SU-DHL-6 (cell line): ENCODE data around the gene KCNT2.

ENCODE experiments used
- H2AFZ ChIP-seq: fragments of 200-600 bp; sonication (generic); 2 replicates; pipeline ENCODE4 v1.6.1; 2014; ENCODE audit warnings: low read depth, mild to moderate bottlenecking, moderate library complexity, mixed read lengths, antibody characterized with exemption, low read length; ENCODE audit not compliant: severe bottlenecking
- H3F3A ChIP-seq: fragments of 200-600 bp; shearing (Covaris generic); 2 replicates; pipeline ENCODE4 v1.6.0; 2016; ENCODE audit warnings: antibody characterized with exemption, mild to moderate bottlenecking; ENCODE audit not compliant: insufficient read depth
- H3K27ac ChIP-seq: fragments of 200-600 bp; sonication (generic); 2 replicates; pipeline ENCODE4 v1.5.1; 2016; ENCODE audit warnings: low read depth, mild to moderate bottlenecking, low read length, moderate library complexity, mixed read lengths
- H3K27me3 ChIP-seq: fragments of 200-600 bp; sonication (generic), shearing (Covaris generic); 2 replicates; pipeline ENCODE4 v1.6.0; 2014; ENCODE audit warnings: mild to moderate bottlenecking, low read length
- H3K36me3 ChIP-seq: fragments of 200-600 bp; sonication (generic); 2 replicates; pipeline ENCODE4 v1.6.1; 2014; ENCODE audit warnings: mild to moderate bottlenecking, low read length, mixed read lengths
- H3K4me2 ChIP-seq: fragments of 300-600, 200-600 bp; shearing (Covaris generic), sonication (generic); 2 replicates; pipeline ENCODE4 v1.6.0; 2014; ENCODE audit warnings: low read length, low read depth, mild to moderate bottlenecking; ENCODE audit not compliant: poor library complexity, severe bottlenecking
- H3K4me3 ChIP-seq: fragments of 200-600 bp; sonication (generic); 2 replicates; pipeline ENCODE4 v1.5.1; 2014; ENCODE audit warnings: antibody characterized with exemption, low read length, mild to moderate bottlenecking, mixed read lengths; ENCODE audit not compliant: insufficient read depth, poor library complexity, severe bottlenecking
- H3K79me2 ChIP-seq: fragments of 200-600 bp; sonication (generic); 2 replicates; pipeline ENCODE4 v1.6.1; 2014; ENCODE audit warnings: mild to moderate bottlenecking, low read length, moderate library complexity; ENCODE audit not compliant: insufficient read depth
- H3K9ac ChIP-seq: fragments of 200-600 bp; sonication (generic); 2 replicates; pipeline ENCODE4 v1.7.0; 2014; ENCODE audit warnings: mild to moderate bottlenecking, low read length
- H3K9me2 ChIP-seq: fragments of 200-600 bp; sonication (generic); replicated peaks from 2 replicates; pipeline ENCODE4 v1.6.1; 2014; ENCODE audit warnings: low read length; ENCODE audit not compliant: insufficient read depth
- H3K9me3 ChIP-seq: fragments of 200-600 bp; sonication (generic); 2 replicates; pipeline ENCODE4 v1.6.1; 2014; ENCODE audit warnings: low read length, mixed read lengths; ENCODE audit not compliant: insufficient read depth
- H4K20me1 ChIP-seq: fragments of 200-600 bp; sonication (generic); 2 replicates; pipeline ENCODE4 v1.6.1; 2014; ENCODE audit warnings: low read depth, mild to moderate bottlenecking, antibody characterized with exemption, low read length, moderate library complexity, mixed read lengths
- EZH2phosphoT487 ChIP-seq: fragments of 200-600 bp; sonication (generic), shearing (Covaris generic); conservative IDR thresholded peaks from 2 replicates; pipeline ENCODE4 v1.6.1; 2018; ENCODE audit warnings: mild to moderate bottlenecking, antibody characterized with exemption, low read length, moderate library complexity, mixed read lengths
- TF ChIP-seq, protein P1 (sequence below): fragments of 200-600 bp; sonication (generic); IDR thresholded peaks from one replicate; pipeline ENCODE4 v1.5.1; 2017; ENCODE audit warnings: antibody characterized with exemption, mild to moderate bottlenecking, low read length, moderate library complexity; ENCODE audit not compliant: insufficient read depth, poor library complexity, severe bottlenecking

The KCNT2 gene

DNA sequence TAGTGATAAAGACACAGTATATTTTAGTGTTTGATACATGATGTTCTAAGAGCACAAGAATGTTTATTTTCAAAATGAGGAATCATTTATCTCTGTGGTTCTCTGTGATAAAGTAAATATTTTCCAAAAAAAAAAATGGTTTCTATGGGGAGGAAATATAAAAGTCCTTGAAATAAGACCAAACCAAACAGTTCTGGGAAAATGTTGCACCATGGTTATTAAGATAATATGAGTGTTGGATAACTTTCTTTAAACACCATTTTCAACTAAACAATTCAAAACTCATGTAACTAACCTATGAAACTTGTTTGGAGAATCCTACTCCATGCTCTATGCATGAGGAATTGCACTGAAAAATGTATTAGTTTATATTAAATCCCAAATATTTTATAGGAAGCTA, 184.6 kb downstream of the KCNT2 start:
- Histone ChIP-seq H3K4me3 (no peak overlapping the region), H3K27ac (no peak overlapping the region), H3K79me2 (no peaks in the 10 kb centered on the region), H3K36me3 (no peaks in the 10 kb centered on the region), H3K9me3 (no peaks in the 10 kb centered on the region), H3K4me2 (no peak overlapping the region), H2AFZ (no peak overlapping the region), H3K9ac (no peak overlapping the region), H3K27me3 (no peaks in the 10 kb centered on the region), H3K9me2 (no peaks in the 10 kb centered on the region), H4K20me1 (no peaks in the 10 kb centered on the region), H3F3A (no peaks in the 10 kb centered on the region)
- TF ChIP-seq, protein P1, sequence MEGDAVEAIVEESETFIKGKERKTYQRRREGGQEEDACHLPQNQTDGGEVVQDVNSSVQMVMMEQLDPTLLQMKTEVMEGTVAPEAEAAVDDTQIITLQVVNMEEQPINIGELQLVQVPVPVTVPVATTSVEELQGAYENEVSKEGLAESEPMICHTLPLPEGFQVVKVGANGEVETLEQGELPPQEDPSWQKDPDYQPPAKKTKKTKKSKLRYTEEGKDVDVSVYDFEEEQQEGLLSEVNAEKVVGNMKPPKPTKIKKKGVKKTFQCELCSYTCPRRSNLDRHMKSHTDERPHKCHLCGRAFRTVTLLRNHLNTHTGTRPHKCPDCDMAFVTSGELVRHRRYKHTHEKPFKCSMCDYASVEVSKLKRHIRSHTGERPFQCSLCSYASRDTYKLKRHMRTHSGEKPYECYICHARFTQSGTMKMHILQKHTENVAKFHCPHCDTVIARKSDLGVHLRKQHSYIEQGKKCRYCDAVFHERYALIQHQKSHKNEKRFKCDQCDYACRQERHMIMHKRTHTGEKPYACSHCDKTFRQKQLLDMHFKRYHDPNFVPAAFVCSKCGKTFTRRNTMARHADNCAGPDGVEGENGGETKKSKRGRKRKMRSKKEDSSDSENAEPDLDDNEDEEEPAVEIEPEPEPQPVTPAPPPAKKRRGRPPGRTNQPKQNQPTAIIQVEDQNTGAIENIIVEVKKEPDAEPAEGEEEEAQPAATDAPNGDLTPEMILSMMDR, result no peak
- no peak for TF ChIP-seq EZH2phosphoT487

GRCh38 chr1:196418772-196419171, 189.5 kb downstream of the KCNT2 start:
- Histone ChIP-seq H3K27ac (no peak overlapping the region), H2AFZ (no peak overlapping the region), H4K20me1 (no peaks in the 10 kb centered on the region), H3K79me2 (no peaks in the 10 kb centered on the region), H3K9me3 (no peaks in the 10 kb centered on the region), H3K4me3 (no peak overlapping the region), H3K36me3 (no peaks in the 10 kb centered on the region), H3K9ac (no peak overlapping the region), H3F3A (no peaks in the 10 kb centered on the region), H3K27me3 (no peaks in the 10 kb centered on the region), H3K4me2 (no peak overlapping the region), H3K9me2 (no peaks in the 10 kb centered on the region)
- TF ChIP-seq EZH2phosphoT487, result no peak
- TF ChIP-seq, protein P1, result no peak

- Histone ChIP-seq H3K9ac (no peak overlapping the region), H3K27me3 (no peaks in the 10 kb centered on the region), H3K9me2 (no peaks in the 10 kb centered on the region), H2AFZ (no peak overlapping the region), H3K27ac (no peak overlapping the region), H3K4me3 (no peak overlapping the region), H4K20me1 (no peaks in the 10 kb centered on the region), H3F3A (no peaks in the 10 kb centered on the region), H3K79me2 (no peaks in the 10 kb centered on the region), H3K9me3 (no peaks in the 10 kb centered on the region), H3K36me3 (no peaks in the 10 kb centered on the region), H3K4me2 (no peak overlapping the region)
- TF ChIP-seq, protein P1, result no peak
- TF ChIP-seq EZH2phosphoT487, result no peak
Observed at GRCh38 chr1:196415978-196416377, 192.3 kb downstream of the KCNT2 start.
